GM18868 (cell line): ENCODE data around the gene ZNF621.

ENCODE experiments used
- ATAC-seq: cut with Tn5 transposase; IDR thresholded peaks from one replicate; pipeline ENCODE4 v1.9.1; 2021; ENCODE audit warnings: mild to moderate bottlenecking, moderate library complexity; ENCODE audit not compliant: unreplicated experiment

ZNF621 gene

GRCh38 chr3:40524568-40525285 lies at the start of gene ZNF621:
TSS of gene ZNF621 (plus strand) at chr3:40524960. CDS start at chr3:40525841, 881 bp downstream.
- peak; percentile 99 for ATAC-seq

- peak; percentile 84 for ATAC-seq
Observed at GRCh38 chr3:40476478-40477470, 48.0 kb upstream of the ZNF621 start, which contains the start of gene ZNF619. TSS of gene ZNF619 (plus strand) at chr3:40477122. CDS start at chr3:40477980, 858 bp downstream.

DNA sequence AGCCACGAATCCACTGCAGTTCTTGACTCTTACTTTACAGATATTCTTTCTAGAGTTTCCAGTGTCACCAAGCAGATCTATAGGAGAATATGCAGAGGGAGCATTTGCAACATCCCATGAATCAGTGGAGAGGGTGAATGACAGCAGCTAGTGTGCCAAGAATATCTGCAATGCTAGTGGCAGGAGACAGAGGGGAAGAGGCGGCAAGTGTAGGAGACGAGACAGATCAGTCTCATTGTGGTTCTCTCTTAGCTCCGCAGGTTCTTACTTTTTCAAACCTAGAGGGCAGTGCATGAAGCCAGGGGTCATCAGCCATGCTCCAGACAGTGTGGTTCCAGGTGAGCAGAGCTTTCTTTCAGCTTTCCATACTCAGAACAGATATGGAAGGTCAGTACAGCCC lies 47.1 kb upstream of the ZNF621 start:
- ATAC-seq: no peak

DNA sequence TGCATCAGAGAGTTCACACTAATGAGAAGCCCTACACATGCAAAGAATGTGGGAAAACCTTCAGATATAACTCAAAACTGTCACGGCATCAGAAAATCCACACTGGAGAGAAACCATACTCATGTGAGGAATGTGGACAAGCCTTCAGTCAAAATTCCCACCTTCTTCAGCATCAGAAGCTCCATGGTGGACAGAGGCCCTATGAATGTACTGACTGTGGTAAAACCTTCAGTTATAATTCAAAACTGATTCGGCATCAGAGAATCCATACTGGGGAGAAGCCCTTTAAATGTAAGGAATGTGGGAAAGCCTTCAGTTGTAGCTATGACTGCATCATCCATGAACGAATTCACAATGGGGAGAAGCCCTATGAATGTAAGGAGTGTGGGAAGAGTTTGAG lies 37.6 kb upstream of the ZNF621 start:
- ATAC-seq: no peak

GRCh38 chr3:40490916-40491315 lies 33.8 kb upstream of the ZNF621 start:
- ATAC-seq: no peak

GRCh38 chr3:40494698-40495097 lies 30.1 kb upstream of the ZNF621 start:
- no peak for ATAC-seq

DNA sequence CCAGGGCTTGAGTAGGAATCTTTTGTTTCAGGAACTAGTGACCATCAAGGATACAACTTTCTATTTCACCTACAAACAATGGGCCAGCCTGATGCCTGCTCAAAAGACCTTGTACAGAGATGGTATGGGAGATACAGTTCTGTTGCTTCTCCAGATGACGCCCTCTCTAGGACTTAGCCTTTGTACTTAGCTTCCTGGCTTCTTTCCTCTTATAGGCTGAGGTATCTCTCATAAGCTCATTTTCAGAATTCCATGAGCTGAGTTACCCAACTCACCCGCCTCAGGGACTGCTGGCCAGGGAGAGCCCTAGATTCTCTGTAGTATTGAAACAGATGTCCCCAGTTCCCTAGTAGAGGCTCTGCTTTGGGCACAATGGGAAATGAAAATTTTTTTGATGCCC lies 27.5 kb upstream of the ZNF621 start:
- no peak for ATAC-seq

- no peak for ATAC-seq
Observed at GRCh38 chr3:40499952-40500351, 24.8 kb upstream of the ZNF621 start.

DNA sequence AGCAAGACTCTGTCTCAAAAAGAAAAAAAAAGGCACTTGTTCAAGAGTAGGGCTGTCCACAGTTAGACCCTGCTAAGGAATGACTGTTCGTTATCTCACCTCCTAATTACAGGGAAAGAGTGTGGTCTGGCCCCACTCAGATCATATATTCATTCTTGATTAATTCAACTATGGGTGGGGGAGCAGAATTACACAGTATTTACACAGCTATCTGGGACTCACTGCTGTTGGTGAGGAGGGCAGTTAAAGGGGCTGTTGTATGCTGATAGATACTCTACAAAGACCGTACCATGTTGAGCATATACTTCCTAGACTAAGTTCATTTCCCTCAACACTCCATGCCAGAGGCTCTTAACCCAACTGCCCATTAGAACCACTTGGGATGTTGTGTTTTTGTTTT lies 22.7 kb upstream of the ZNF621 start:
- no peak for ATAC-seq

DNA sequence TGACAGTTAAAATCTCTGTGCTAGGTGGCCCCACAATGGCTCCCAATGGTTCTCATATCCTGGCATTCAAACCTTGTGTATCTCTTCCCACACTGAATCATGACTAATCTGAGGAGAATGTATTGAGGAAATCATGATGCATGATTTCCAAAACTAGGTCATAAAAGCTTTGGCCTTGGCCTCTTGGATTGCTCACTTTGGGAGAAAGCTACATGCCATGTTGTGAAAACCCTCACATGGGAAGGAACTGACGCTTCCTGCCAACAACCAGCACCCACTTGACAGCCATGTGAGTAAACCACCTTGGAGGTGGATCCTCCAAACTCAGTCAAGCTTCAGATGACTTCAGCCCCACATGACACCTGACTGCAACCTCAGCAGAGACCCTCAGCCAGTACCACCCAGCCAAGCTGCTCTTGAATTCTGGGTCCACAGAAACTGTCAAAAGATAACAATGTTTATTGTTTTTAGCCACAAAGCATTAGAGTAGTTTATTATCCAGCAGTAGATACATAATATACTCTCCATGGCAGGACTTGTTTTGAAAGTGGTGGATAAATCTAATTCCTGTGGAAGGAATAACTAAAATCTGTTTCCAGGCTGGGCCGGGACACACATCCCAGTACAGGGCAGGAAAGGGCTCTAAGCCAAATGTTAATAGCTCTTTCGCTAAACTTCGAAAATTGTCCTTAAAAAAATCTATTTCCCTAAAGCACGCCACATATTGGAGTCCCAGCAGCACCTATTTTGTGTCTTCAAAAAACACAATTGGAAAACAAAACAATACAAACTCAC lies 19.9 kb upstream of the ZNF621 start:
- no peak for ATAC-seq

DNA sequence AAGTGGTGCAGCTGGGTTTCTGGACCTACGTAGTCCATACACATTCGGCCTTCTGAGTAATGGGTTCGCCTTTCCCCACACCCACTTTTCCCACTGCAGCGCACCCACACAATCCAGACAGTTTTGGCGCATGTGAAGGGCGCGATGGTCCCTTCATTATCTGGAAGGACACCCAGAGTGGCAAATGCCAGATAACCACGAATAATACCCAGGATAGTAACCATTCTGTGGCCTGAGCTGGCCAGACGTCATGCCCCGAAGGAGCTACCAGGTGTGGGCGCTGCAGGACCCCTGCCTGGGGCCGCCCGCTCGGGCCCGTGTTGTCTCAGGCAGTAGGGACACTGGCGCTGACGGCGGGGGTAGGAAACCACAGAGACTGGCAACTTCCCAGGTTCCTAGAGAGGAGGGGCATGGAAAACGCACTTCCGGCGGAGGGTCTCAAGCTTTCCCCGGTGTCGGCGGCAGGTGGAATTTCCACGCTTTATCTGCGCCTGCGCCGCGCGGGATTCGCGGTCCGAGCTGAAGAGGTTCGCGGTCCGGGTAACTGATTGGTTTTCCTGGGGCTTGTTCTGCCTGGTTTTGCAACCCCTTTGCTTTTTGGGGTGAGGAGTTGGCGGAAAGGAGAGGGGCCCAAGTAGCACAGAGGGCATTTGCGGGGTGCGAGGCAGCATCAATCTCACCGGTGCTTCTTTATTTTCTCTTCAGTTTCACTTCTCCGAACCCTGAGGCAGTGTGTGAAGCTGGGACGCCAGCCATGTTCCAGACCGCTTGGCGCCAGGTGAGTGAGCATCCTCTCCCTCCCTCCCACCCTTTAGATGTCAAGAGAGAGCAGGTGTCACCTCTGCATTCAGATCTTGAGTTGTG lies 18.9 kb upstream of the ZNF621 start, which contains the start of gene ZNF620:
ZNF620 (plus strand) TSS at position 441 of the 864 bp plus-strand sequence; CDS start at position 755, 314 bp downstream.
- ATAC-seq: peak; percentile 84

DNA sequence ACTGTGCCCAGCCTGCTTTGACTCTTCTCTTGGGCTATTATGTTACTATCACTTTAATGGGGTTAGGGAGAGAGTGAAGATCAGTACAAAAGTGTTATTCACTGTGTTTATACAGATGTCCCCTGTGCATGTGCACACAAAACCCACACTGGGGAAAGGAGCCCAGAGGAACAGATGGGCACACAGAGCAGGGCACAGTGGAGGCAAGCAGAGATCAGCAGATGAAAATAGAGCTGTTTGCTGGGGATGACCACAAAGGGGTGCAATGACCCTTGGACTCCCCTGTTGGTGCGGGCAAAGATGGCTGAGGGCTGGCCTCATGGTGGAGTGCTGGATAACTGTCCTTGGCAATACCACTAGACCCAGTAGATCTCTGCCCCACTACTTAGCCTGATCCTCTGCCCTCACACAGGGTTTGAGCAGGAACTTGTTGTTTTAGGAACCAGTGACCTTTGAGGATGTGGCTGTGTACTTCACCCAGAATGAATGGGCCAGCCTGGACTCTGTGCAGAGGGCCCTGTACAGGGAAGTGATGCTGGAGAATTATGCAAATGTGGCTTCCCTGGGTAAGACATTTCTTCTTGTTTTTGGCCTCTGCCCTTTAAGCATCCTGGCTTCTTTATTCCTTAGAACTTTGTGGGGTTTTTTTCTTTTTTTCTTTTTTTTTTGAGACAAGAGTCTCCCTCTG lies 13.6 kb upstream of the ZNF621 start:
- ATAC-seq: no peak

DNA sequence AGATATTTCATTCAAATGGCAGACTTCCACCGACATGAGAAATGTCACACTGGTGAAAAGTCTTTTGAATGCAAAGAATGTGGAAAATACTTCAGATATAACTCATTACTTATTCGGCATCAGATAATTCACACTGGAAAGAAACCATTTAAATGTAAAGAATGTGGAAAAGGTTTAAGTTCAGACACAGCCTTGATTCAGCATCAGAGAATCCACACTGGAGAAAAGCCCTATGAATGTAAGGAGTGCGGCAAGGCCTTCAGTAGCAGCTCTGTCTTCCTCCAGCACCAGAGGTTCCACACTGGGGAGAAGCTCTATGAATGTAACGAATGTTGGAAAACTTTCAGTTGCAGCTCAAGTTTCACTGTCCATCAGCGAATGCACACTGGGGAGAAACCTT lies 8.6 kb upstream of the ZNF621 start:
- ATAC-seq: no peak

GRCh38 chr3:40518067-40518466 lies 6.7 kb upstream of the ZNF621 start:
- ATAC-seq: no peak

DNA sequence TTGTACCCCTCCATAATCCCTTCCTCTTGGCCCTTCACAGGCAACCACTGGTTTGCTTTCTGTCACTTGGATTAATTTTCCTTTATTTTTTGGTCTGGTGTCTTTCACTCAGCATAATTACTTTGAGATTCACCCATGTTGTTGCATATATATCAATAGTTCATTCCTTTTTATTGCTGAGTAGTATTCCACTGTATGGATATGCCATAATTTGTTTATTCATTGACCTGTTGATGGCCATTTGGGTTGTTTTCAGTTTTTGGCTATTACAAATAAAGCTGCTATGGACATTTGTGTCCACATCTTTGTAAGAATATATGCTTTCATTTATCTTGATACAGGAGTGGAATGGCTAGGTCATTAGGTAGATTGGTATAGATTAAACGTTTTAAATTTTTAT lies 5.9 kb upstream of the ZNF621 start:
- ATAC-seq: no peak

- no peak for ATAC-seq
Observed at GRCh38 chr3:40521254-40521653, 3.5 kb upstream of the ZNF621 start.

- no peak for ATAC-seq
Observed at GRCh38 chr3:40523781-40524180, 979 bp upstream of the ZNF621 start.

GRCh38 chr3:40524222-40524567 lies 565 bp upstream of the ZNF621 start:
- no peak for ATAC-seq

DNA sequence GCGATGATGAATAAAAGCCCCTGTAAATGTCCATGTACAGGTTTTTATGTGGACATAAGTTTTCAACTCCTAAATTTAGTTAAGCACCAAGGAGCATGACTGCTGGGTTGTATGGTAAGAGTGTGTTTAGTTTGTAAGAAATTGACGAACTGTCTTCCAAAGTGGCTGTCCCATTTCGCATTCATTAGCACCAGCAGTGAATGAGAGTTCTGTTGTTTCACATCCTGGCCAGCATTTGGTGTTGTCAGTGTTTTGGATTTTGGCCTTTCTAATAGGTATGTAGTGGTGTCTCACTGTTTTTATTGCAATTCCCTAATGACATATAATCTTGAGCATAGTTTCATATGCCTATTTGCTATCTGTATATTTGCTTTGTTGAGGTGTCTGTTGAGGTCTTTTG lies 3.7 kb downstream of the ZNF621 start:
- no peak for ATAC-seq
